ENCODE measurements around the gene ATG9B.

GRCh38 chr7:151035902-151036301 is 11.6 kb upstream of the ATG9B start:
- TF ChIP-seq, protein P1, sequence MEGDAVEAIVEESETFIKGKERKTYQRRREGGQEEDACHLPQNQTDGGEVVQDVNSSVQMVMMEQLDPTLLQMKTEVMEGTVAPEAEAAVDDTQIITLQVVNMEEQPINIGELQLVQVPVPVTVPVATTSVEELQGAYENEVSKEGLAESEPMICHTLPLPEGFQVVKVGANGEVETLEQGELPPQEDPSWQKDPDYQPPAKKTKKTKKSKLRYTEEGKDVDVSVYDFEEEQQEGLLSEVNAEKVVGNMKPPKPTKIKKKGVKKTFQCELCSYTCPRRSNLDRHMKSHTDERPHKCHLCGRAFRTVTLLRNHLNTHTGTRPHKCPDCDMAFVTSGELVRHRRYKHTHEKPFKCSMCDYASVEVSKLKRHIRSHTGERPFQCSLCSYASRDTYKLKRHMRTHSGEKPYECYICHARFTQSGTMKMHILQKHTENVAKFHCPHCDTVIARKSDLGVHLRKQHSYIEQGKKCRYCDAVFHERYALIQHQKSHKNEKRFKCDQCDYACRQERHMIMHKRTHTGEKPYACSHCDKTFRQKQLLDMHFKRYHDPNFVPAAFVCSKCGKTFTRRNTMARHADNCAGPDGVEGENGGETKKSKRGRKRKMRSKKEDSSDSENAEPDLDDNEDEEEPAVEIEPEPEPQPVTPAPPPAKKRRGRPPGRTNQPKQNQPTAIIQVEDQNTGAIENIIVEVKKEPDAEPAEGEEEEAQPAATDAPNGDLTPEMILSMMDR (IDR thresholded peaks at IDR 0.05), result no peak
- no peak for TF ChIP-seq POLR2A (IDR thresholded peaks at IDR 0.05)

Data from body of pancreas (tissue), 4 donors.